H1 (cell line): ENCODE results near the gene TDRD6. TPM values are rescaled to one million over a fixed set of nuclear protein-coding genes. Genes with fewer than 3 reads are reported as not detected.

ENCODE experiments used
- CHD7 ChIP-seq: fragments of 300-600 bp; sonication (generic); IDR thresholded peaks from 2 replicates; pipeline ENCODE4 v1.7.1; 2012; ENCODE audit warnings: low read length, moderate library complexity, mild to moderate bottlenecking, inconsistent platforms; ENCODE audit not compliant: insufficient replicate concordance
- CTBP2 ChIP-seq: IDR thresholded peaks from 2 replicates; pipeline ENCODE4 v1.7.0; 2011; ENCODE audit warnings: borderline replicate concordance, mild to moderate bottlenecking, moderate library complexity, mixed read lengths, low read length; ENCODE audit not compliant: insufficient read depth, insufficient read length
- SIX5 ChIP-seq: IDR thresholded peaks from 2 replicates; pipeline ENCODE4 v1.6.1; 2011; ENCODE audit warnings: mild to moderate bottlenecking, low read depth, low read length
- TBP ChIP-seq: IDR thresholded peaks from 2 replicates; pipeline ENCODE4 v1.6.1; 2011; ENCODE audit warnings: low read depth, low read length, improper control_type of control experiment
- polyA plus RNA-seq, 7 experiments: library from polyadenylated mRNA; depleted of rRNA in 3 of 7; stranded (reverse) in 5 of 7; unstranded in 2 of 7; fragments of >200 nt in 5 of 7; fragments of 200-250 nt in 2 of 7; gene quantifications; 1 replicate in 5 of 7; 2 replicates in 1 of 7; 4 replicates in 1 of 7; pipeline versions ENCODE4 v1.2.1 to v1.2.3, GENCODE V29; 2011 to 2013; ENCODE audit warnings: missing spikeins in 2 of 7, mixed read lengths in 2 of 7
- total RNA-seq: library from RNA; stranded (reverse); fragmentation: NEBNext Ultra II Directional; extraction: Animal tissue kit (Norgen Biotek cat#: 25700); gene quantifications from 2 replicates; pipeline ENCODE4 v1.2.1, GENCODE V29; 2021

Gene TDRD6
- total and polyA plus RNA-seq, 2 of the 8 experiments (the other 6 are each of a cell fraction or from before 2014, with no cell fraction given) = 0.06 to 0.19 TPM

- TF ChIP-seq CHD7 (no peak), SIX5 (no peak), CTBP2 (no peak), TBP (no peak)
Observed at GRCh38 chr6:46746696-46747095, 59.0 kb downstream of the TDRD6 start, which contains the start of gene ANKRD66 (continued).
